H9 (cell line): ENCODE data around the gene TMEM269. TPM values are rescaled to one million over a fixed set of nuclear protein-coding genes. Genes with fewer than 3 reads are reported as not detected.

Experiments
- DNase-seq: peaks from one replicate; pipeline ENCODE4 v3.0.0-alpha.2; 2017
- H2AFZ ChIP-seq: one replicate; pipeline ENCODE4 v1.6.1; 2013; ENCODE audit warnings: mild to moderate bottlenecking, low read length, control low read depth, moderate library complexity
- H2AK5ac ChIP-seq: 2 replicates; pipeline ENCODE4 v1.6.1; 2013; ENCODE audit warnings: low read length, control low read depth, mixed read lengths; ENCODE audit not compliant: insufficient read length
- H2BK120ac ChIP-seq: one replicate; pipeline ENCODE4 v1.6.1; 2013; ENCODE audit warnings: low read depth, mild to moderate bottlenecking, low read length, control low read depth, inconsistent platforms; ENCODE audit not compliant: poor library complexity, severe bottlenecking
- H2BK12ac ChIP-seq: 2 replicates; pipeline ENCODE4 v1.6.1; 2013; ENCODE audit warnings: low read length, control low read depth, mixed read lengths, low read depth; ENCODE audit not compliant: insufficient read length
- H2BK15ac ChIP-seq: 2 replicates; pipeline ENCODE4 v1.6.1; 2013; ENCODE audit warnings: low read depth, low read length, control low read depth
- H2BK20ac ChIP-seq: one replicate; pipeline ENCODE4 v1.6.1; 2013; ENCODE audit warnings: low read depth, mild to moderate bottlenecking, low read length, control low read depth, inconsistent platforms; ENCODE audit not compliant: poor library complexity, severe bottlenecking
- H2BK5ac ChIP-seq: 2 replicates; pipeline ENCODE4 v1.6.1; 2013; ENCODE audit warnings: low read length, control low read depth, mixed read lengths; ENCODE audit not compliant: insufficient read length
- H3K14ac ChIP-seq: 2 replicates; pipeline ENCODE4 v1.6.1; 2013; ENCODE audit warnings: low read length, control low read depth; ENCODE audit not compliant: insufficient read depth
- H3K18ac ChIP-seq: 2 replicates; pipeline ENCODE4 v1.6.1; 2013; ENCODE audit warnings: low read depth, mild to moderate bottlenecking, mixed read lengths, low read length, control low read depth; ENCODE audit not compliant: insufficient read length
- H3K23ac ChIP-seq: 2 replicates; pipeline ENCODE4 v1.6.1; 2013; ENCODE audit warnings: low read length, control low read depth, mixed read lengths, low read depth; ENCODE audit not compliant: insufficient read length
- H3K23me2 ChIP-seq: 2 replicates; pipeline ENCODE4 v1.6.1; 2013; ENCODE audit warnings: low read depth, mild to moderate bottlenecking, mixed read lengths, low read length, control low read depth; ENCODE audit not compliant: insufficient read length, poor library complexity, severe bottlenecking
- H3K27ac ChIP-seq: 2 replicates; pipeline ENCODE4 v1.5.1; 2013; ENCODE audit warnings: low read length, control low read depth, mixed read lengths, low read depth; ENCODE audit not compliant: insufficient read length
- H3K27me3 ChIP-seq: 2 replicates; pipeline ENCODE4 v1.6.1; 2013; ENCODE audit warnings: low read length, control low read depth, inconsistent platforms; ENCODE audit not compliant: insufficient read depth
- H3K4ac ChIP-seq: 2 replicates; pipeline ENCODE4 v1.6.1; 2013; ENCODE audit warnings: low read depth, mild to moderate bottlenecking, control low read depth, inconsistent platforms, low read length, moderate library complexity
- H3K4me1 ChIP-seq: 2 replicates; pipeline ENCODE4 v1.6.1; 2013; ENCODE audit warnings: low read length, control low read depth, inconsistent platforms; ENCODE audit not compliant: insufficient read depth
- H3K4me2 ChIP-seq: 2 replicates; pipeline ENCODE4 v1.6.1; 2013; ENCODE audit warnings: low read length, control low read depth, mixed read lengths; ENCODE audit not compliant: insufficient read length, insufficient read depth
- H3K56ac ChIP-seq: 2 replicates; pipeline ENCODE4 v1.6.1; 2013; ENCODE audit warnings: low read depth, mild to moderate bottlenecking, mixed read lengths, low read length, control low read depth; ENCODE audit not compliant: insufficient read length
- H3K79me1 ChIP-seq: 2 replicates; pipeline ENCODE4 v1.6.1; 2013; ENCODE audit warnings: low read depth, mild to moderate bottlenecking, moderate library complexity, low read length, control low read depth, inconsistent platforms; ENCODE audit not compliant: insufficient read depth, poor library complexity, severe bottlenecking
- H3K79me2 ChIP-seq: 2 replicates; pipeline ENCODE4 v1.6.1; 2013; ENCODE audit warnings: low read length, control low read depth, inconsistent platforms; ENCODE audit not compliant: insufficient read depth
- H3K9ac ChIP-seq: 2 replicates; pipeline ENCODE4 v1.6.1; 2013; ENCODE audit warnings: low read length, control low read depth, mixed read lengths; ENCODE audit not compliant: insufficient read length; ENCODE audit errors: extremely low read depth
- H3K9me3 ChIP-seq: one replicate; pipeline ENCODE4 v1.6.1; 2013; ENCODE audit warnings: low read depth, low read length, inconsistent platforms; ENCODE audit not compliant: control insufficient read depth
- H3T11ph ChIP-seq: one replicate; pipeline ENCODE4 v1.6.1; 2013; ENCODE audit warnings: mild to moderate bottlenecking, low read length, control low read depth, inconsistent platforms
- H4K20me1 ChIP-seq: one replicate; pipeline ENCODE4 v1.6.1; 2013; ENCODE audit not compliant: control insufficient read depth, insufficient read length, insufficient read depth
- H4K5ac ChIP-seq: 2 replicates; pipeline ENCODE4 v1.6.1; 2013; ENCODE audit warnings: low read depth, mild to moderate bottlenecking, mixed read lengths, low read length, control low read depth; ENCODE audit not compliant: insufficient read length
- H4K8ac ChIP-seq: replicated peaks from 2 replicates; pipeline ENCODE4 v1.6.1; 2013; ENCODE audit warnings: low read length, control low read depth, mixed read lengths, low read depth; ENCODE audit not compliant: insufficient read length
- H4K91ac ChIP-seq: 2 replicates; pipeline ENCODE4 v1.6.1; 2013; ENCODE audit warnings: low read depth, mild to moderate bottlenecking, moderate library complexity, mixed read lengths, low read length, control low read depth; ENCODE audit not compliant: insufficient read length
- H3K27ac Mint-ChIP-seq, 3 experiments: 2 replicates in 2 of 3; 3 replicates in 1 of 3; pipeline ENCODE4 v1.8.0; 2020 to 2021; ENCODE audit warnings: mixed read lengths in 3 of 3, mild to moderate bottlenecking in 1 of 3, moderate library complexity in 1 of 3
- H3K27me3 Mint-ChIP-seq: 2 replicates; pipeline ENCODE4 v1.8.0; 2021; ENCODE audit warnings: low read depth, mild to moderate bottlenecking, moderate library complexity, mixed read lengths
- H3K36me3 Mint-ChIP-seq, 3 experiments: 2 replicates in 2 of 3; 3 replicates in 1 of 3; pipeline ENCODE4 v1.8.0; 2020 to 2021; ENCODE audit warnings: low read depth in 3 of 3, mixed read lengths in 3 of 3; ENCODE audit not compliant: insufficient read depth in 1 of 3
- H3K4me1 Mint-ChIP-seq, 2 experiments: 2 replicates each; pipeline ENCODE4 v1.8.0; 2020; ENCODE audit warnings: mixed read lengths in 2 of 2
- H3K4me3 Mint-ChIP-seq, 2 experiments: 2 replicates in 1 of 2; 3 replicates in 1 of 2; pipeline ENCODE4 v1.8.0; 2020 to 2021; ENCODE audit warnings: mild to moderate bottlenecking in 2 of 2, mixed read lengths in 2 of 2, moderate library complexity in 1 of 2
- H3K9me3 Mint-ChIP-seq, 2 experiments: 2 replicates in 1 of 2; 3 replicates in 1 of 2; pipeline ENCODE4 v1.8.0; 2020; ENCODE audit warnings: mild to moderate bottlenecking in 2 of 2, mixed read lengths in 2 of 2, moderate library complexity in 1 of 2
- WGBS: extraction: QIAGEN DNeasy Blood & Tissue Kit; methylation state at CpG from one replicate; pipeline ENCODE4 v1.1.7; 2013; ENCODE audit warnings: missing lambda C conversion rate, low lambda C conversion rate, mixed read lengths; ENCODE audit not compliant: insufficient read length; ENCODE audit errors: extremely low coverage; 5-methylcytosine and 5-hydroxymethylcytosine counted together
- total RNA-seq: library from RNA; stranded (reverse); gene quantifications from 2 replicates; pipeline ENCODE4 v1.2.1, GENCODE V29; 2021
- TF ChIP-seq, protein P1 (sequence below): fragments of 200-600 bp; sonication (generic); conservative IDR thresholded peaks from 3 replicates; pipeline ENCODE4 v1.8.0; 2021; ENCODE audit warnings: antibody characterized with exemption, mild to moderate bottlenecking

The TMEM269 gene
- total RNA-seq, 1 experiment from 2014 or later: 0.17 TPM

DNA sequence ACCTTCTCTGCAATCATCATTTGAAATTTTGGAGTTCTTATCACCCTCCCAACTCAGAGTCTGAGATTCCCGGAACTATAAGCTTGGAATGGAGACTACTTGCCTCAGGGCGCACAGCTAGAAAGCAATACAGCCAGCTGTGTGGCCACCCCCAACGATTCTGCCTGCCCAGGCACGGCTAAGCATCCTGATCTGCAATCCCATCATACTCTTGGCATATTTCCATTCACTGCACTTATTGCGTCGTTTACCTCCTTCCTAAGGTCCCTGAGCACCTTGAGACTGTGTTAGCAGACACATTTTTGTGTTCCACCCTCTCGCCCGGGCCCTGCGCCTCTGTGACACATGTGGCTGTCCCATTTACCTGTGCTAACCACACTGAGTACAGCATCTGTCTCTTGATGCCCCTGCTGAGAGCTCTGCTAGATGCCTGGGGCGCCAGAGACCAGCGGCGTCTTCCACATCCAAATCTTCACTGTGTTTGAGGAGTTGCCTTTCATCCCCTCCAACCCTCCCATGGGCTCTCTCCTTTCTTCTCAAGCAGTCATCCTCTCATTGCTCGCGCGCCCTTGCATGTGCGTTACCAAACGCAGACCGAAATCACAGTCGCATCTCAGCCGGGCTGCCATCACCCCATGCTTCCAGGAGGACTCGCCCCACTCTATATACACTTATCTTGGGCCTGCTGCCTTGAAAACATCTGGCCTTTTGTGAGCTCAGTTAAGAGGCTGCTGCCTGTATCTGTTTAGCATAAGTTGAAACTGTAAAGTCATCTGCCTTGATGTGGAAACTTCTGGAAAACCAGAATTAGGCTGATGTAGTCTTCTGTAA is 41.3 kb upstream of the TMEM269 start:
- H3K4me3 Mint-ChIP-seq: no peak overlapping the region
- WGBS: no CpG with 5 or more reads among the region's 21 CpGs

More for the DNA sequence above, 41.3 kb upstream of the TMEM269 start:
- Mint-ChIP-seq H3K4me1 (peaks cover 43 to 45% of the 10 kb centered on the region in 2 experiments), H3K9me3 (no peaks in the 10 kb centered on the region), H3K27ac (peak overlapping the region in 1 of 3 experiments; percentile 50; a peak in 2 of 7 replicates), H3K36me3 (peaks cover 8 to 24% (median 24%) of the 10 kb centered on the region in 3 experiments; a peak in 6 of 7 replicates), H3K27me3 (no peaks in the 10 kb centered on the region; the same call in 1 of the 2 replicates)
- H2BK15ac ChIP-seq: no peak overlapping the region
- no peaks in the 10 kb centered on the region; the same call in 1 of the 2 replicates for H3K4me1 ChIP-seq
- no peaks in the 10 kb centered on the region for H3K79me2 ChIP-seq
- H3K79me1 ChIP-seq: no peaks in the 10 kb centered on the region
- H3K27ac ChIP-seq: no peak overlapping the region
- H2AFZ ChIP-seq: no peak overlapping the region
- no peak overlapping the region for H3K4me2 ChIP-seq
- H2BK120ac ChIP-seq: no peak overlapping the region
- DNase-seq: peak; percentile 23
- H3K18ac ChIP-seq: no peak overlapping the region
- no peaks in the 10 kb centered on the region for H3K23me2 ChIP-seq
- no peak overlapping the region for H2BK5ac ChIP-seq
- no peak overlapping the region for H2BK12ac ChIP-seq
- H4K91ac ChIP-seq: no peak overlapping the region
- H4K20me1 ChIP-seq: no peaks in the 10 kb centered on the region
- H3K9me3 ChIP-seq: no peaks in the 10 kb centered on the region
- H2AK5ac ChIP-seq: no peak overlapping the region
- H3K27me3 ChIP-seq: no peaks in the 10 kb centered on the region
- H3T11ph ChIP-seq: no peak overlapping the region
- TF ChIP-seq, protein P1, sequence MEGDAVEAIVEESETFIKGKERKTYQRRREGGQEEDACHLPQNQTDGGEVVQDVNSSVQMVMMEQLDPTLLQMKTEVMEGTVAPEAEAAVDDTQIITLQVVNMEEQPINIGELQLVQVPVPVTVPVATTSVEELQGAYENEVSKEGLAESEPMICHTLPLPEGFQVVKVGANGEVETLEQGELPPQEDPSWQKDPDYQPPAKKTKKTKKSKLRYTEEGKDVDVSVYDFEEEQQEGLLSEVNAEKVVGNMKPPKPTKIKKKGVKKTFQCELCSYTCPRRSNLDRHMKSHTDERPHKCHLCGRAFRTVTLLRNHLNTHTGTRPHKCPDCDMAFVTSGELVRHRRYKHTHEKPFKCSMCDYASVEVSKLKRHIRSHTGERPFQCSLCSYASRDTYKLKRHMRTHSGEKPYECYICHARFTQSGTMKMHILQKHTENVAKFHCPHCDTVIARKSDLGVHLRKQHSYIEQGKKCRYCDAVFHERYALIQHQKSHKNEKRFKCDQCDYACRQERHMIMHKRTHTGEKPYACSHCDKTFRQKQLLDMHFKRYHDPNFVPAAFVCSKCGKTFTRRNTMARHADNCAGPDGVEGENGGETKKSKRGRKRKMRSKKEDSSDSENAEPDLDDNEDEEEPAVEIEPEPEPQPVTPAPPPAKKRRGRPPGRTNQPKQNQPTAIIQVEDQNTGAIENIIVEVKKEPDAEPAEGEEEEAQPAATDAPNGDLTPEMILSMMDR: no peak
- H3K23ac ChIP-seq: no peak overlapping the region
- H3K56ac ChIP-seq: no peak overlapping the region
- H2BK20ac ChIP-seq: no peak overlapping the region
- no peak overlapping the region for H4K8ac ChIP-seq
- H3K14ac ChIP-seq: no peak overlapping the region
- H3K4ac ChIP-seq: no peak overlapping the region
- no peak overlapping the region for H3K9ac ChIP-seq
- H4K5ac ChIP-seq: no peak overlapping the region
